Stimulated activated CD4-positive, alpha-beta T cell treated with anti-CD3 and anti-CD28 coated beads, TNF-alpha, amount 100 ng/mL, for 4 hours (primary cell): ENCODE results near the gene ATE1.

Experiments
- DNase-seq, 3 experiments: peaks; one replicate each; pipeline ENCODE4 v3.0.0-alpha.2; 2020; ENCODE audit warnings: low read depth in 3 of 3

The ATE1 gene

GRCh38 chr10:121695731-121696464, 231.9 kb downstream of the ATE1 start:
- DNase-seq, result no peak

GRCh38 chr10:121694966-121695643, 232.7 kb downstream of the ATE1 start:
- DNase-seq, result no peak

- no peak for DNase-seq
Observed at GRCh38 chr10:121694327-121694965, 233.4 kb downstream of the ATE1 start.

- no peak for DNase-seq
Observed at GRCh38 chr10:121692626-121693025, 235.2 kb downstream of the ATE1 start.

- no peak for DNase-seq
Observed at GRCh38 chr10:121690970-121691369, 236.9 kb downstream of the ATE1 start.
